NCI-H1694 (cell line): ENCODE data around the gene NRG2.

ENCODE experiments used
- DNase-seq: peaks from one replicate; lab custom pipeline; 2025; lab: John Stamatoyannopoulos, UW

Gene NRG2

GRCh38 chr5:139903795-139904565 is 139.1 kb downstream of the NRG2 start:
- peak; percentile 4 for DNase-seq

- DNase-seq: no peak
Observed at GRCh38 chr5:139903450-139903794, 139.7 kb downstream of the NRG2 start.

- no peak for DNase-seq
Observed at GRCh38 chr5:139901986-139902385, 141.1 kb downstream of the NRG2 start.

- DNase-seq: no peak
Observed at GRCh38 chr5:139901251-139901575, 141.9 kb downstream of the NRG2 start.

GRCh38 chr5:139900546-139901250 is 142.4 kb downstream of the NRG2 start:
- DNase-seq: no peak

- DNase-seq: no peak
Observed at GRCh38 chr5:139898981-139899380, 144.1 kb downstream of the NRG2 start.

GRCh38 chr5:139897982-139898381 is 145.1 kb downstream of the NRG2 start:
- DNase-seq: no peak

GRCh38 chr5:139897342-139897741 is 145.8 kb downstream of the NRG2 start:
- no peak for DNase-seq

GRCh38 chr5:139896718-139897117 is 146.4 kb downstream of the NRG2 start:
- DNase-seq: no peak

GRCh38 chr5:139895647-139896046 is 147.5 kb downstream of the NRG2 start:
- DNase-seq: no peak

GRCh38 chr5:139895046-139895445 is 148.1 kb downstream of the NRG2 start:
- no peak for DNase-seq

- DNase-seq: no peak
Observed at GRCh38 chr5:139893873-139894272, 149.2 kb downstream of the NRG2 start.

- DNase-seq: no peak
Observed at GRCh38 chr5:139889410-139889809, 153.7 kb downstream of the NRG2 start.

- no peak for DNase-seq
Observed at GRCh38 chr5:139888370-139888769, 154.7 kb downstream of the NRG2 start.

GRCh38 chr5:139886213-139886612 is 156.9 kb downstream of the NRG2 start:
- no peak for DNase-seq

- no peak for DNase-seq
Observed at GRCh38 chr5:139885857-139886208, 157.3 kb downstream of the NRG2 start.

GRCh38 chr5:139885172-139885856 is 157.8 kb downstream of the NRG2 start:
- DNase-seq: no peak

- DNase-seq: no peak
Observed at GRCh38 chr5:139884734-139885133, 158.4 kb downstream of the NRG2 start.

- no peak for DNase-seq
Observed at GRCh38 chr5:139884144-139884543, 159.0 kb downstream of the NRG2 start.

GRCh38 chr5:139882961-139883539 is 160.0 kb downstream of the NRG2 start:
- peak; percentile 40 for DNase-seq

GRCh38 chr5:139882316-139882715 is 160.8 kb downstream of the NRG2 start:
- no peak for DNase-seq

GRCh38 chr5:139881143-139881733 is 161.9 kb downstream of the NRG2 start:
- DNase-seq: peak; percentile 9
